Transverse colon (tissue), 4 donors: ENCODE data around the gene KCNAB3. TPM values are rescaled to one million over a fixed set of nuclear protein-coding genes. Genes with fewer than 3 reads are reported as not detected.

Experiments
- DNase-seq: peaks from one replicate; pipeline ENCODE4 v3.0.0-alpha.2; 2019
- H3K27ac ChIP-seq, 4 donors: fragments of 200-600 bp; sonication (generic); 2 replicates each; pipeline ENCODE4 v1.5.1; 2016 to 2018; ENCODE audit warnings: inconsistent platforms in 4 of 4
- H3K27me3 ChIP-seq: fragments of 200-600 bp; sonication (generic); 2 replicates; pipeline ENCODE4 v1.5.1; 2017; ENCODE audit warnings: inconsistent platforms
- H3K36me3 ChIP-seq, 4 donors: fragments of 200-600 bp; sonication (generic); 2 replicates each; pipeline ENCODE4 v1.5.1; 2017 to 2019; ENCODE audit warnings: inconsistent platforms in 4 of 4
- H3K4me1 ChIP-seq, 4 donors: fragments of 200-600 bp; sonication (generic); 2 replicates each; pipeline ENCODE4 v1.5.1; 2017 to 2020; ENCODE audit warnings: inconsistent platforms in 4 of 4
- H3K4me3 ChIP-seq, 4 donors: fragments of 200-600 bp; sonication (generic); 1 replicate in 1 of 4; 2 replicates in 3 of 4; pipeline versions ENCODE4 v1.5.1 to v1.6.1; 2017 to 2019; ENCODE audit warnings: inconsistent platforms in 4 of 4
- H3K9me3 ChIP-seq, 2 donors: fragments of 200-600 bp; sonication (generic); 2 replicates each; pipeline ENCODE4 v1.5.1; 2017 to 2019; ENCODE audit warnings: inconsistent platforms in 2 of 2
- EP300 ChIP-seq: sonication (generic); formaldehyde crosslinking; IDR thresholded peaks from one replicate; pipeline ENCODE4 v1.6.1; 2017; ENCODE audit warnings: antibody characterized with exemption, low read depth
- POLR2A ChIP-seq: fragments of 450-650 bp; IDR thresholded peaks from one replicate; pipeline ENCODE4 v1.6.1; 2016; ENCODE audit warnings: antibody characterized with exemption, mild to moderate bottlenecking, moderate library complexity
- POLR2AphosphoS5 ChIP-seq, 3 donors: sonication (generic); formaldehyde crosslinking; IDR thresholded peaks; one replicate each; pipeline ENCODE4 v1.6.1; 2016; ENCODE audit warnings: antibody characterized with exemption in 3 of 3
- WGBS, 2 donors: methylation state at CpG; one replicate each; pipeline ENCODE4 v1.1.5; 2018; ENCODE audit warnings: low coverage in 1 of 2; 5-methylcytosine and 5-hydroxymethylcytosine counted together
- in situ Hi-C, 4 donors: fragments of 200-750 bp; cut with MboI; loops; one replicate each; pipeline versions ENCODE4 v1.15.0 to v1.15.1; 2017; ENCODE audit warnings: low sequenced_read_pairs in 3 of 4, low pct_ligation_motif_present in 1 of 4, low pct_unique_long_range_greater_than_20kb in 1 of 4
- intact Hi-C: fragments of 100-400 bp; cut with DNase I; formaldehyde crosslinking; loops from one replicate; pipeline ENCODE4 v1.15.1; 2023; ENCODE audit warnings: low total_unique reads
- total RNA-seq, 4 donors: library from RNA; depleted of rRNA; stranded (reverse); fragments of >200 nt; gene quantifications; one replicate each; pipeline ENCODE4 v1.1.0, GENCODE V29; 2016
- TF ChIP-seq, protein P1 (sequence below), 5 experiments: fragments of 200-600 bp in 3 of 5; fragments of 450-650 bp in 2 of 5; sonication (generic) in 3 of 5; IDR thresholded peaks; 1 replicate in 2 of 5; 2 replicates in 3 of 5; pipeline ENCODE4 v1.5.1; 2016 to 2017; ENCODE audit warnings: antibody characterized with exemption in 5 of 5, inconsistent platforms in 3 of 5, mild to moderate bottlenecking in 2 of 5, moderate library complexity in 1 of 5

Gene KCNAB3
- total RNA-seq, 4 donors from 2014 or later: 0.40 to 1.6 (median 0.82) TPM; not detected in 1

DNA sequence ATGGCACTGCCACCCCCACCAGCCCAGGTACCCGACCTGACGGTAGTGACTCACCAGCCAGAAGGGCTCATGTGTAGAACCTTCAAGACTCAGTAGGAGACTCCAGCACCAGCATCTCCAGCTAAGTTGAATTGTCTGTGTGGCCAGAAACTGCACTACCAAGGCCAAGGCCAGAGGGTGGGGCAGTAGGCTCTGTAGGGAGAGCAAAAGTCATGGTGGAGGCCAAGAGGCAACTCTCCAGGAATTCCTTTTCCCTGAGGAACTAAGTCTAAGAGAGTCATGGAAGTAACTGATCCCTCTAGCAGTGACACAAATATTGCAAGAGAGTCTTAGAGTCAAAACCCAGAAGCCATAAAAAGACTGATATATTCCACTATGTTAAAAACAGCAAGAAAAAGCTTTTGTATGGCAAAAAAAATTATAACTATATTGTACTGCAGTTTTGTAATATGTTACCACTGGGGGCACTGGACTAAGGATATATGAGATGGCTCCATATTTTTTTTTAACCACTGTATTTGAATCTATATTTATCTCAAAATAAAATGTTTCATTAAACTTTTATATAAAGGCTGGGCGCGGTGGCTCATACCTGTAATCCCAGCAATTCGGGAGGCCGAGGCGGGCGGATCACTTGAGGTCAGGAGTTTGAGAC, 42.6 kb upstream of the KCNAB3 start:
- Histone ChIP-seq H3K4me3 (no peak overlapping the region), H3K36me3 (no peaks in the 10 kb centered on the region), H3K27ac (no peak overlapping the region), H3K27me3 (no peaks in the 10 kb centered on the region), H3K9me3 (peaks cover 17 to 19% of the 10 kb centered on the region in 2 donors), H3K4me1 (peaks cover 0 to 9% (median 4%) of the 10 kb centered on the region in 4 donors)
- DNase-seq: no peak
- in situ Hi-C loops (no loop called here), intact Hi-C loops (no loop called here)
- TF ChIP-seq, protein P1, sequence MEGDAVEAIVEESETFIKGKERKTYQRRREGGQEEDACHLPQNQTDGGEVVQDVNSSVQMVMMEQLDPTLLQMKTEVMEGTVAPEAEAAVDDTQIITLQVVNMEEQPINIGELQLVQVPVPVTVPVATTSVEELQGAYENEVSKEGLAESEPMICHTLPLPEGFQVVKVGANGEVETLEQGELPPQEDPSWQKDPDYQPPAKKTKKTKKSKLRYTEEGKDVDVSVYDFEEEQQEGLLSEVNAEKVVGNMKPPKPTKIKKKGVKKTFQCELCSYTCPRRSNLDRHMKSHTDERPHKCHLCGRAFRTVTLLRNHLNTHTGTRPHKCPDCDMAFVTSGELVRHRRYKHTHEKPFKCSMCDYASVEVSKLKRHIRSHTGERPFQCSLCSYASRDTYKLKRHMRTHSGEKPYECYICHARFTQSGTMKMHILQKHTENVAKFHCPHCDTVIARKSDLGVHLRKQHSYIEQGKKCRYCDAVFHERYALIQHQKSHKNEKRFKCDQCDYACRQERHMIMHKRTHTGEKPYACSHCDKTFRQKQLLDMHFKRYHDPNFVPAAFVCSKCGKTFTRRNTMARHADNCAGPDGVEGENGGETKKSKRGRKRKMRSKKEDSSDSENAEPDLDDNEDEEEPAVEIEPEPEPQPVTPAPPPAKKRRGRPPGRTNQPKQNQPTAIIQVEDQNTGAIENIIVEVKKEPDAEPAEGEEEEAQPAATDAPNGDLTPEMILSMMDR (IDR thresholded peaks at IDR 0.05): peak in 2 of 5 experiments; percentile 6 to 11
- no peak for TF ChIP-seq EP300
- WGBS, 2 donors: 96% methylated on average over 8 of the region's 8 CpGs; no CpG with 5 or more reads in 1 of the 2 donors

DNA sequence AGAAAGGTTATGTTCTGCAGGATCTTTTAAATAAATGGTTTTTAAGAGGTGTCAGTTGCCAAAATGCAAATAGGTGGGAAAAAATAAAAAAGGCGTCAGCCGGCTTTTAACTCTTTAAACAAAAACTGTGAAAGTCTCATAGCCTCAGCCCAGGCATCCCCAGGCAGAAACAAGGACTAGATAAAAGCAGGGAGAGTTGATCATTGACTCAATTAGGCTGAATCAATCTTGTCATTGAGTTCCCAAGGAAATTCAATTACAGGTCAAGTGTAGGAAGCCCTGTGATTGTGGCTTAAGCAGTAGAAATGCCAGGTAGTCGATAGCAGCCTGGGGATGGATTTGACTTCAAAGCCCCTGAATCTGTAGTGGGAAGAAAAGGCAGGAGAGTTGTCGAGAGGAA, 42.0 kb upstream of the KCNAB3 start:
- H3K9me3 ChIP-seq: peaks cover 17 to 19% of the 10 kb centered on the region in 2 donors
- peaks cover 0 to 3% (median 1%) of the 10 kb centered on the region in 4 donors for H3K4me1 ChIP-seq
- in situ Hi-C loops (no loop called here), intact Hi-C loops (no loop called here)
- DNase-seq: no peak
- no peaks in the 10 kb centered on the region for H3K27me3 ChIP-seq
- TF ChIP-seq POLR2A (no peak), EP300 (no peak), POLR2AphosphoS5 (IDR thresholded peaks at IDR 0.05) (no peak)
- TF ChIP-seq, protein P1 (IDR thresholded peaks at IDR 0.05): no peak
- H3K36me3 ChIP-seq: no peaks in the 10 kb centered on the region
- no peak overlapping the region for H3K27ac ChIP-seq
- no peak overlapping the region for H3K4me3 ChIP-seq
- WGBS, 2 donors: 61 to 75% methylated on average over 2 to 4 of the region's 4 CpGs

DNA sequence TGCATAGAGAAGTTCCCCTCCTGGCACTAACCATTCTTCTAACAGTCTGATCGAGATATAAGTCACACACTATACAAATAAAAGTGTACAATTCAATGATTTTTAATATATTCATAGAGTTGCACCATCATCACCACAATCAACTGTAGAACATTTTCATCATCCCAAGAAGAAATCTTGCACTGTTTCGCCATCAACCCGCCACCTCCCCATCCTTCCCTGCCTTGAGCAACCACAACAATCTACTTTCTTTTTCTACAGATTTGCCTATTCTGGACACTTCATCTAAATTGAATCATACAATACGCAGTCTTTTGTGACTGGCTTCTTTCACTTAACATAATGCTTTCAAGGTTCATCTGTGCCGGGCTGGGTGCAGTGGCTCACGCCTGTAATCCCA, 39.8 kb upstream of the KCNAB3 start:
- DNase-seq: no peak
- peaks cover 7 to 8% of the 10 kb centered on the region in 2 donors for H3K9me3 ChIP-seq
- in situ Hi-C loops (no loop called here), intact Hi-C loops (no loop called here)
- no peaks in the 10 kb centered on the region for H3K27me3 ChIP-seq
- no peaks in the 10 kb centered on the region for H3K36me3 ChIP-seq
- no peaks in the 10 kb centered on the region for H3K4me1 ChIP-seq
- TF ChIP-seq EP300 (no peak), POLR2A (no peak), POLR2AphosphoS5 (IDR thresholded peaks at IDR 0.05) (no peak)
- TF ChIP-seq, protein P1 (IDR thresholded peaks at IDR 0.05): no peak
- whole genome bisulfite sequencing, 2 donors: 83 to 85% methylated on average over 3 to 6 of the region's 6 CpGs
- no peak overlapping the region for H3K27ac ChIP-seq
- H3K4me3 ChIP-seq: no peak overlapping the region

DNA sequence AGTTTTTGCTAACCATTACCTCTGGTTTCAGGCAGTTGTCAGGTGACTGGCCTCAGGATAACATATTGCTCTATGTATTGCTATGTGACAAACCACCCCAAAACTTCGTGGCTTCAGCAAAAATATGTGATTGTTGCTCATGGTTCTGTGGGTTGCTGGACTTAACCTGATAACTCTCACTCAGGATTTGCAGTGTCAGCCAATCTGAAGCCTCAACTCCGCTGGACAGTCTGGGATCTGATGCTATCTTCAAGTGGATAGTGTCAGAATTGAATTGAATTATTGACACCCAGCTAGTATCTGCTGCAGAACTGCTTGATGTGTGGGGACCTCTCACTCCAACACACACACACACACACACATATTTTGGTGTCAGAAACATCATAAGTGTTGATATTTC, 38.1 kb upstream of the KCNAB3 start:
- DNase-seq: no peak
- no peaks in the 10 kb centered on the region for H3K4me1 ChIP-seq
- no peaks in the 10 kb centered on the region for H3K36me3 ChIP-seq
- TF ChIP-seq POLR2A: no peak
- TF ChIP-seq, protein P1 (IDR thresholded peaks at IDR 0.05): no peak
- TF ChIP-seq POLR2AphosphoS5 (IDR thresholded peaks at IDR 0.05): no peak
- no peak for TF ChIP-seq EP300
- WGBS, 2 donors: 65 to 100% methylated on average over 1 to 2 of the region's 2 CpGs
- intact Hi-C loops: no loop called here
- in situ Hi-C loops: no loop called here
- no peak overlapping the region for H3K4me3 ChIP-seq
- no peaks in the 10 kb centered on the region for H3K27me3 ChIP-seq
- no peaks in the 10 kb centered on the region for H3K9me3 ChIP-seq
- H3K27ac ChIP-seq: no peak overlapping the region
